Measurements from ENCODE around the gene GSS.

DNA sequence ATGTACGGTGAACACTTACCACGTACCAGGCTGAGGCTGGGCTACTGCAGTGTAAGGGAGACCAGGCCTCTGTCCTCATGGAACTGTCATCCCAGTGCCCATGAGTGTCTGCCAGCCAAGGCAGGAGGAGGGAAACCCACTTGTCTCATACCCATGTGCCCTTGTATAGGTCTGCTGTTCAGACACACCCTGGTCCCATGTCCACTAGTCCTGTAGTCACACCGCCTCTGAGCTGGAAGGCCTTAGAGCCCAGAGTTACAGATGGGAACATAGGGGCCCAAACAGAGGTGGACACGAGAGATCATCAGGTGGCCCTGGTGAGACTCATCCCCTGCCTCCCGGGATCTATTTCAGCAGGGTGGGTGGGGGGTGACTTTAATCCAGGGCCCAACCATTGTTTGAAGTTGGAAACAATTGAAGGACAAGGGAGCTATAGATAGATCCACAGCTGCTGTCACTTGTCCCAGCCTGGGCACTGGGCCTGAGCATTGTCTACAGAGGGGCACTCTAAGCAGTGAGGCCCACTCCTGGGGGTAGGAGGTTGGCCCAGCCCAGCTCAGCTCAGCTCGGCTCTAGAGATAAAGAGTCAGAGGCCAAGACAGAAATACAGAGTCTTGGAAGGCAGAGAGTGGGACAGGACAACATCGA lies 14.7 kb upstream of the GSS start:
- TF ChIP-seq, protein P1, sequence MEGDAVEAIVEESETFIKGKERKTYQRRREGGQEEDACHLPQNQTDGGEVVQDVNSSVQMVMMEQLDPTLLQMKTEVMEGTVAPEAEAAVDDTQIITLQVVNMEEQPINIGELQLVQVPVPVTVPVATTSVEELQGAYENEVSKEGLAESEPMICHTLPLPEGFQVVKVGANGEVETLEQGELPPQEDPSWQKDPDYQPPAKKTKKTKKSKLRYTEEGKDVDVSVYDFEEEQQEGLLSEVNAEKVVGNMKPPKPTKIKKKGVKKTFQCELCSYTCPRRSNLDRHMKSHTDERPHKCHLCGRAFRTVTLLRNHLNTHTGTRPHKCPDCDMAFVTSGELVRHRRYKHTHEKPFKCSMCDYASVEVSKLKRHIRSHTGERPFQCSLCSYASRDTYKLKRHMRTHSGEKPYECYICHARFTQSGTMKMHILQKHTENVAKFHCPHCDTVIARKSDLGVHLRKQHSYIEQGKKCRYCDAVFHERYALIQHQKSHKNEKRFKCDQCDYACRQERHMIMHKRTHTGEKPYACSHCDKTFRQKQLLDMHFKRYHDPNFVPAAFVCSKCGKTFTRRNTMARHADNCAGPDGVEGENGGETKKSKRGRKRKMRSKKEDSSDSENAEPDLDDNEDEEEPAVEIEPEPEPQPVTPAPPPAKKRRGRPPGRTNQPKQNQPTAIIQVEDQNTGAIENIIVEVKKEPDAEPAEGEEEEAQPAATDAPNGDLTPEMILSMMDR (IDR thresholded peaks at IDR 0.05; ENCODE audit: low read depth, low read length, missing input control): no peak
- no peak for TF ChIP-seq GABPA (IDR thresholded peaks at IDR 0.05 in 1 of 2, conservative IDR thresholded peaks at IDR 0.05 in 1 of 2)
- no peak for TF ChIP-seq EGR1 (IDR thresholded peaks at IDR 0.05; ENCODE audit: low read depth in 2 of 2)
- TF ChIP-seq JUND (IDR thresholded peaks at IDR 0.05): no peak
